NOMO-1 (cell line): ENCODE results near the gene AARS1.
A peak's percentile ranks its signal among the peaks of the same experiment; 100 is the strongest.
"Not testable (repeated sequence)": the region's sequence is repeated elsewhere in the genome, so short reads cannot be mapped to it uniquely, and the experiment has no call there.

Experiments
- DNase-seq, 2 experiments: peaks; one replicate each; lab custom pipeline; 2025; ENCODE audit not compliant: unreplicated experiment in 2 of 2; lab: John Stamatoyannopoulos, UW

The AARS1 gene

DNA sequence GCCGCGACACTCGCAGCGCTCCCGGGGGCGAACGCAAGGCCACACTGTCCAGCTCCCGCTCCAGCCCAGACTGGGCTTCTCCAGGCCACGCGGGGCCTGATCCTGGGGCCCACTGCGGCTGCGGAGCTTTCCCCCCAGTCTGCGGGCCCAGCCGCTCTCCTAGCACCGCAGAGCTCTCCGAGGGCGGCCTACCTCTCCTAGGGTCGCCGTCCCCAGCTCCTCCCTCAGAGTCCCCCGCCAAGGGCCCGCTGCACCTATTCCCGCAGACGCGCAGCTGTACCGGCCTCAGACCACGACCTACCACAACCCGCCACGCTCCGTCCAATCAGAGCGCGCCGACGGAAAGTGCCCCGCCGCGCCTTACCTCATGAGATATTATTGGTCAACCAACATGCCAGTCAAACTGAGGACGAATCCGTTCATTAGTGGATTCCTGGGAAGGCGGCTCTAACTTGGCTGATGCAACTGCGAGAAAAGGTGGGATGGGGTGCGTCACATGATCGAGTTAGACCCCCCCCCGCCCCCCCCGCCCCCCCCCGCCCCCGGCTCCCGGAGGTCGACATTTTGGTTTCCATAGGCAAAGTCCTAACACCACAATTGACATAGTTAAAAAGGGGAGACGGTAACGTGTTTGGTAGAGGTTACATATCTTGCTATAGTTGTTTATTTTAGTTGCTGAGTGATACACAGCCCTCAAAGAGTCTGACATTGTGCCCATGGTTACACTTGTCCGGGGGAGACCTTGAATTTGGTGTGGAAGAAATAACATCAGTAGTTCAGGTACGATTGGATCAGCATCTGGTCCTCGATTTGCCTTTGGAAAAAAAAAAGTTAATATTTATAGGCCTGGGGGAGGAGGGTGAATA lies at the start of gene AARS1:
AARS1 (minus strand) TSS at position 278 of the 866 bp plus-strand sequence. CDS start 6,743 bp downstream, outside the sequence.
- peak; percentile 97 to 98 for DNase-seq

- no peak for DNase-seq
Measured at GRCh38 chr16:70337814-70338213, 48.5 kb upstream of the AARS1 start.

- DNase-seq, result not testable (repeated sequence)
Measured at GRCh38 chr16:70332728-70333127, 43.4 kb upstream of the AARS1 start.

GRCh38 chr16:70331588-70332358 lies 42.5 kb upstream of the AARS1 start:
- no peak for DNase-seq

DNA sequence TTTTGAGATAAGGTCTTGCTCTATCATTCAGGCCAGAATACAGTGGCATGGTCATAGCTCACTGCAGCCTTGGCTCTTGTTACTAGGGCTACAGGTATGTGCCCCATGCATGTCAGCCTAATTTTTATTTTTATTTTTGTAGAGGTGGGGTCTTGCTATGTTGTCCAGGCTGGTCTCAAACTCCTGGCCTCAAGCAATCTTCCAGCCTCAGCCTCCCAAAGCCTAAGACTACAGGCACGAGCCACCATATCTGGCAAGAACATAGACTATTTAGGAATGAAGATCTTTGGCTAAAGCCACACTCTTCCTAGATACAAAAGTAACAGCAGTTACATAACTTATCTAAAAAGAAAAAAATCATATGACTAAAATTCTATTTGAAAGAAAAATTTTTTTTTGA lies 41.8 kb upstream of the AARS1 start:
- no peak for DNase-seq

DNA sequence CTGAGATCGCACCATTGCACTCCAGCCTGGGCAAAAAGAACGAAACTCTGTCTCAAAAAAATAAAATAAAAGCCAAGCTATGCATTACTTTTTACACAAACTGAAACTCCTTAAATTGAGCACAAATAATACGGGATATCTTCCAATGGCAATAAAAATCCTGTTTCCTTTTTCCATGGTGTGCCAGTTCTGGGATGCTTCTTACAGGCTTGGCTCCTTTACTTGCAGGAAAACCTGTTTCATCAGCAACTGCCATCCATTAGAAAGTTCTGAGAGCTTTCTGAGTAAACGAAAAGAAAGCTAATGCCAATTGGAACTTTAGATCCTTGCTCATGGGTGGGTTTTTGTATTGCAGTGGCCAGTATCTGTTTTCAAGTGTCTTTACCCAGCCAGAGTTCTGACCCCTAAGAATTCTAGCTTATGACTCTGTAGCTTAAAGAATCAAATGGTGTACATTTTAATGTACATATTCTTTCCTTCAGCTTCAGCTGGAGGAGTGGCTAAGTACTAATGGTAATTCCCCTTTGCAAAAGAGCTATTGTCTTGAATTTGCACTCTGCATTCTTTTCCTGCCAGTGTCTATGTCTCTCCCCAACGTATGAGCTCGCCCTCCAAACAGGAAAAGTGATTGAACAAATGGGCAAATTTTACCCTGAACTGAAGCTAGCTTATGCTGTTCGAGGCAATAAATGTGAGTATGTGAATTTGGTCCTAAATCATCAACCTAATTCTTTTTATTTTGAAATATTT lies 35.9 kb upstream of the AARS1 start:
- no peak for DNase-seq

DNA sequence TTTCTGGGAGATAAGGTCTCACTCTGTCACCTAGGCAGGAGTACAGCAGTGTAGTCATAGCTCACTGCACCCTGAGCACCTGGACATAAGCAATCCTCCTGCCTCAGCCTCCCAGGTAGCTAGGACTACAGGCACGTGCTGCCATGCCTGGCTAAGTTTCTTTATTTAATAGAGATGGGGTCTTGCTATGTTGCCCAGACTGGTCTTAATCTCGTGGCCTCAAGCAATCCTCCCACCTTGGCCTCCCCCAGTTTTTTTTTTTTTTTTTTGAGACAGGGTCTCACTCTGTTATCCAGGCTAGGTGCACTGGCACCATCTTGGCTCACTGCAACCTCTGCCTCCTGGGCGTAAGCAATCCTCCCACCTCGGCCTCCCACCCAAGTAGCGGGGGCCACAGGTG lies 30.8 kb upstream of the AARS1 start:
- no peak for DNase-seq

DNA sequence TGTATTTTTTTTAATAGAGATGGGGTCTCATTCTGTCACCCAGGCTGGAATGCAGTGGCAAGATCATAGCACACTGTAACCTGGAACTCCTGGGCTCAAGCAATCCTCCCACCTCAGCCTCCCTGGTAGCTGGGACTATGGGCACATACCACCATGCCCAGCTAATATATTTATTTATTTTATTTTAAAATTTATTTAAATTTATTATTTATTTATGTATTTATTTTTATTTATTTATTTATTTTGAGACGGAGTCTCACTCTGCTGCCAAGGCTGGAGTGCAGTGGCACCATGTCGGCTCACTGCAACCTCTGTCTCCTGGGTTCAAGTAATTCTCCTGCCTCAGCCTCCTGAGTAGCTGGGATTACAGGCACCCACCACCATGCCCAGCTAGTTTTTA lies 18.4 kb upstream of the AARS1 start:
- not testable (repeated sequence) for DNase-seq

DNA sequence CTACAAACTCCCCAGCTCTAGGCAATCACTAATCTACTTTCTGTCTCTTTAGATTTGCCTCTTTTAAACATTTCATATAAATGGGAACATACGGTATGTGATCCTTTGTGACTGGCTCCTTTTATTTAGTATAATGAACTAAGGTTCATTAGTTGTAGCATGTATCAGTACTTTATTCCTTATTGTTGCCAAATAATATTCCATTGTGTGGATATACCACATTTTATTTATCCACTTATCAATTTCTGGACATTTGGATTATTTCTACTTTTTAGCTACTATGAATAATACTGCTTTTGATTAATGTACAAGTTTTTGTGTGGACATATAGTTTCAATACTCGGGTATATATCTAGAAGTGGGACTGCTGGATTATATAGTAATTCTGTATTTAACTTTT lies 17.6 kb upstream of the AARS1 start:
- no peak for DNase-seq

DNA sequence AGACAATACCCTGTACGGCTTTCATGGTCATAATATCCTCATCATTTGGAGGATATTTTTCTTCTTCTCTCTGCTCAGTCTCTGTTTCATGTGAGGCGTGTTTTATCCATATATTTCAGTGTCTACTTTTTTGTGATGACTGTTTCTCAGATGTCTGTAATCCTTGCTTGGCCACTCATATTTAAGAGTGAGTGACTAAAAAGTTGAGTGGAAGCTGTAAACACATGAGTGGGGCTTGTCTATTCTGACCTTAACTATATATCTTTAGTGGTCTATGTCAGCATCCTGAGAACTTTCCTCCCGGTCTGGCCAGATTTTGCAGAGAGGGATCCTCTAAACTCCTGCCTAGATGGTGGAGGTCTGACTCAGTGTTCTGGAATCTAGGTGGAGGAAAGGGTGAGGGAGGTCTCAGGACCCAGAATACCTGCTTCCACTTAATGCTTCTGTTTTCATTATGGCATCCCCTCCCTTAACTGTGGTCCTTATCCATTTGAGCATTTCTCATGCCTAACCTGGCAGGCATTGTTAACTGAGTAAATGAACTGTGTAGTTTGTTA lies 15.7 kb upstream of the AARS1 start:
- no peak for DNase-seq

DNA sequence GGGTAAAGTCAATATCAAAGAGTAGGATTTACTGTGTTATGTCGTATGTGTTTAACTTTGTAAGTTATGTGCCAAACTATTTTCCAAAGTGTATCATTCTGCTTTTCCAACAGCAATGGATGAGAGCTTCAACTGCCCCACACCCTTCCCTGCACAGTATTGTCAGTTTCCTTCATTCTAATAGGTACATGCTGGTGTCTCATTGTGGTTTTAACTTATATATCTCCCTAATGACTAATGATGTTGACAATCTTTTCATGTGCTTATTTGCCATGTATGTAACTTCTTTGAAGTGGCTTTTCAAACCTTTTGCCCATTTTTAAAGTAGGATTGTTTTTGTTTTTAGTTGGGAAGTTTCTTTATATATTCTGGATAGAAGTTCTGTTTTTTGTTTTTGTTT lies 13.4 kb upstream of the AARS1 start:
- no peak for DNase-seq

GRCh38 chr16:70301121-70301520 lies 11.8 kb upstream of the AARS1 start:
- no peak for DNase-seq

DNA sequence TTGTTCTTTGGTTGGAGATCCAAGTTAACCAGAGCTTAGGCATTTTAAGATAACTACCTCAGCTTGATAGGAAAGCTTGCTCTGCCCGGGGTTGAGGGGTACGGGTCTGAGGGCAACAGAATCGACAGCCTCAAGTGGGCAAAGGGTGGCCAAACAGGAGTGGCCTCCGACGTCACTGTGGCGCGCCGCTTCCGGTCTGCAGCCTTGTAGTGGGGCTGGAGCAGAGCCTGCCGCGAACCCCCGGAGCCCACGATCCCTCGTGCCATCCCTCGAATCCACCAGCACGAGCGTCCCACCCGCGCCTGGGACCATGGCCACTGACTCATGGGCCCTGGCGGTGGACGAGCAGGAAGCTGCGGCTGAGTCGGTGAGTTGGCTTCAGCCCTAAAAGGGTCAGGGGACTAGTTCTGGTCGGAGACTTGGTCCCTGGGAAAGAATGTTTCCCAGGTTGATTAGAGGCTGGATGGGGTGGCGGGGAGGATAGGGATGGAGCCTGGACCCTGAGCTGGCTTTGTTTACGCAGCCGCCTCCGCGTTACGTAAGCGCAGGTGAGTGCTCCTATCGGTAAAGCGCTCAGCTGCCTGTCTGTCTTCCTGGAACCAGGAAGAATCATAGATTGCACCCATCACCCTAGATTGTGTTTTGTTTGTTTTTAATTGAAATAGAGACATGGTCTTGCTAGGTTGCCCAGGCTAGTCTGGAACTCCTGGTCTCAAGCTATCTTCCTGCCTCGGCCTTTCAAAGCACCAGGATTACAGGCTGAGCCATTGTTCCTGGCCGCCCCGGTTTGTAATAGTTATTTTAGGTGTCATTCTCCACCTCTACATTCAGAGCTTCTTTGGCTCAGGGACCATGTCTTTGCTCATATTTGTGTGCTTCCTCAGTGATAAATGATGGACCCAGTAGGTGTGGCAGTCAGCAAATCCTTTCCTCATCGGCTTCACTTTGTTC lies 10.0 kb upstream of the AARS1 start, which contains the start of gene DDX19B:
DDX19B (plus strand) TSS at position 199 of the 951 bp plus-strand sequence; CDS start at position 311, 112 bp downstream.
- DNase-seq, result peak; percentile 55 to 66

- no peak for DNase-seq
Measured at GRCh38 chr16:70295634-70296033, 6.3 kb upstream of the AARS1 start.

DNA sequence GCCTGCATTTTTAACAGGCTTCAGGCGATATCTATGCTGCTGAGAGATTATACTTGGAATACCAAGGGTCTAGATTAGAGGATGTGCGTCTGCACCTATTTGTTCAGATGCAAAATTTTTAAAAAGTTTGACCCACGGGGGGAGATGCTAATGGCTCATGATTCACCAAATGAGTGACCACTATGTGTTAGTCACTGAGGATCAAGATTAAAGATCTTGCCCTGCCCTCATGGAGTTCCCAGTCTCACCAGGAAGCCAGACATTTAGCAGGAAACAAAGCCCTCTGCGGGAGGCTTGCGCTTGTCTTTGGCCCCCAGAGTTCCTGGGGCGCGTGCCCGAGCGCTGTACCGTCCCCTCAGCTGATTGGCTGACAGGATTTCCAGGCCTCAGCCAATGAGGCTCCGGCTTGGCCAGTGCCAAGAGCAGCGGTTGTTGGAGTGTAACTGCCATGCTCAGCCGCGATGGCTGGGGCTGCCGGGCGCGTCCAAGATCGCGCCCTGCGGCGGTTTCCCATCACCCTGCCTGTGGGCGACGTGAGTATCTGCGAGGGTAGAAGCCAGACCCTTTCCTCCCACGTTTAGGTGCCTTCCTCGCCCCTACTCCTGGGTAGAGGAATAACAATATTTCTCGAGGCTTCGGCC lies 5.2 kb upstream of the AARS1 start:
- DNase-seq, result no peak

DNA sequence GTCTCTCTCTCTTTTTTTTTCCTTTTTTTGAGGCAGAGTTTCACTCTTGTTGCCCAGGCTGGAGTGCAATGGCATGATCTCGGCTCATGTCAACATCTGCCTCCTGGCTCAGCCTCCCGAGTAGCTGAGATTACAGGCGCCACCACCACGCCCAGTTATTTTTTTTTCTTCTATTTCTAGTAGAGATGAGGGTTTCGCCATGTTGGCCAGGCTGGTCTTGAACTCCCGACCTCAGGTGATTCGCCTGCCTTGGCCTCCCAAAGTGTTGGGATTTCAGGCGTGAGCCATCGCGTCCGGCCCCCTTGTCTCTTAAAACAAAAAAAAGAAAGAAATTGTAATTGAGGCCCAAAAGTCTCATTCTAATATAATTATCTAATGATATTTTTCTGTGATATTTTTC lies 2.8 kb upstream of the AARS1 start:
- DNase-seq, result not testable (repeated sequence)

- no peak for DNase-seq
Measured at GRCh38 chr16:70290949-70291519, 1.7 kb upstream of the AARS1 start.

DNA sequence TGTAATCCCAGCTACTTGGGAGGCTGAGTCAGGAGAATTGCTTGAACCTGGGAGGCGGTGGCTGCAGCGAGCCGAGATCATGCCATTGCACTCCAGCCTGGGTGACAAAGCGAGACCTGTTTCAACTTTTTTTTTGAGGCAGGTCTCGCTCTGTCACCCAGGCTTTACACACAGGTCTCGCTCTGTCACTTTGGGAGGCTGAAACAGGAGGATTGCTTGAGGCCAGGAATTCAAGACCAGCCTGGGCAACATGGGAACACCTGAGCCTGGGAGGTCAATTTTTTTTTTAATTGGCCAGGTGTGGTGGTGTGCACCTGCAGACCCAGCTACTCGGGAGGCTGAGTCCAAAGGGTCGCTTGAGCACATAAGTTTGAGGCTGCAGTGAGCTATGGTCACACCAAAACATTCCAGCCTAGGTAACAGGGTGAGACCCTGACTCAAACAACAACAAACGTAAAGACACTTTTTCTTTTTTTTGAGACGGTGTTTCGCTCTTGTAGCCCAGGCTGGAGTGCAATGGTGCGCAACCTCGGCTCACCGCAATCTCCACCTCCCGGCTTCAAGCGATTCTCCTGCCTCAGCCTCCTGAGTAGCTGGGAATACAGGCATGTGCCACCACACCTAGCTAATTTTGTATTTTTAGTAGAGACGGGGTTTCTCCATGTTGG lies 1.9 kb downstream of the AARS1 start:
- DNase-seq, result not testable (repeated sequence)
